HFFc6 (cell line): ENCODE measurements around the gene ABI1. TPM values are rescaled to one million over a fixed set of nuclear protein-coding genes. Genes with fewer than 3 reads are reported as not detected.

Experiments used
- DNase-seq: peaks from one replicate; pipeline ENCODE4 v3.0.0-alpha.2; 2018
- H3K27ac Mint-ChIP-seq: 2 replicates; pipeline ENCODE4 v1.8.0; 2020; ENCODE audit warnings: mild to moderate bottlenecking, mixed read lengths
- H3K27me3 Mint-ChIP-seq: 2 replicates; pipeline ENCODE4 v1.8.0; 2021; ENCODE audit warnings: mild to moderate bottlenecking, moderate library complexity, mixed read lengths; ENCODE audit not compliant: insufficient read depth
- H3K36me3 Mint-ChIP-seq: 2 replicates; pipeline ENCODE4 v1.8.0; 2021; ENCODE audit warnings: low read depth, mixed read lengths
- H3K4me1 Mint-ChIP-seq: 2 replicates; pipeline ENCODE4 v1.8.0; 2020; ENCODE audit warnings: low read depth, mixed read lengths
- H3K4me3 Mint-ChIP-seq: 2 replicates; pipeline ENCODE4 v1.8.0; 2020; ENCODE audit warnings: mild to moderate bottlenecking, moderate library complexity, mixed read lengths
- H3K9me3 Mint-ChIP-seq: 2 replicates; pipeline ENCODE4 v1.8.0; 2020; ENCODE audit warnings: mild to moderate bottlenecking, mixed read lengths
- total RNA-seq, 6 experiments: library from RNA; stranded (reverse); fragmentation: NEBNext Ultra II Directional; extraction: Animal tissue kit (Norgen Biotek cat#: 25700); gene quantifications; 2 replicates in 1 of 6; 3 replicates in 5 of 6; pipeline ENCODE4 v1.2.3, GENCODE V29; 2021
- TF ChIP-seq, protein P1 (sequence below): fragments of 200-600 bp; sonication (generic); IDR thresholded peaks from 2 replicates; pipeline ENCODE4 v1.5.0; 2021; ENCODE audit warnings: antibody characterized with exemption, mild to moderate bottlenecking

The ABI1 gene
- total RNA-seq, 6 experiments from 2014 or later, result 48.0 to 56.5 (median 53.3) TPM

DNA sequence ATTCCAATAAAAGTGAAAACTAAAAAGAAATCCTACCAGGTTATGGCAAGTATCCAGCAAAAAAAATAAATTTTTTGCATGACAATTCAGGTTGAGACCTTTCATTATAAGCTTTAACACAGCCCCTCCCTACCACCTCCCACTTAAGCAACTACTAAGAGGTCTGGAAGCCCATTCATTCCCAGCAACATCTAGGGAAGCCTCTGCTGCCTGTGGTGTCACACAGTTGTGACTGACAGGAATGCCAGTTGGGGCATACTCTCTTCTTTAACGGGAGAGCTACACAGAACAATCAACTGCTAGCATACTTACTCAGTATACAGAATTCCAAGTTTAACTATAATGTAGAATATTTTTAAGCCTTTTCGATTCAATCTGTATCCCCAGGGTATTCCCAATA, 27.8 kb downstream of the ABI1 start:
- TF ChIP-seq, protein P1, sequence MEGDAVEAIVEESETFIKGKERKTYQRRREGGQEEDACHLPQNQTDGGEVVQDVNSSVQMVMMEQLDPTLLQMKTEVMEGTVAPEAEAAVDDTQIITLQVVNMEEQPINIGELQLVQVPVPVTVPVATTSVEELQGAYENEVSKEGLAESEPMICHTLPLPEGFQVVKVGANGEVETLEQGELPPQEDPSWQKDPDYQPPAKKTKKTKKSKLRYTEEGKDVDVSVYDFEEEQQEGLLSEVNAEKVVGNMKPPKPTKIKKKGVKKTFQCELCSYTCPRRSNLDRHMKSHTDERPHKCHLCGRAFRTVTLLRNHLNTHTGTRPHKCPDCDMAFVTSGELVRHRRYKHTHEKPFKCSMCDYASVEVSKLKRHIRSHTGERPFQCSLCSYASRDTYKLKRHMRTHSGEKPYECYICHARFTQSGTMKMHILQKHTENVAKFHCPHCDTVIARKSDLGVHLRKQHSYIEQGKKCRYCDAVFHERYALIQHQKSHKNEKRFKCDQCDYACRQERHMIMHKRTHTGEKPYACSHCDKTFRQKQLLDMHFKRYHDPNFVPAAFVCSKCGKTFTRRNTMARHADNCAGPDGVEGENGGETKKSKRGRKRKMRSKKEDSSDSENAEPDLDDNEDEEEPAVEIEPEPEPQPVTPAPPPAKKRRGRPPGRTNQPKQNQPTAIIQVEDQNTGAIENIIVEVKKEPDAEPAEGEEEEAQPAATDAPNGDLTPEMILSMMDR, result no peak
- Mint-ChIP-seq H3K4me3 (no peak overlapping the region), H3K36me3 (peaks cover 15% of the 10 kb centered on the region), H3K27me3 (no peaks in the 10 kb centered on the region), H3K27ac (no peak overlapping the region), H3K9me3 (no peaks in the 10 kb centered on the region), H3K4me1 (peaks cover 17% of the 10 kb centered on the region)
- no peak for DNase-seq

DNA sequence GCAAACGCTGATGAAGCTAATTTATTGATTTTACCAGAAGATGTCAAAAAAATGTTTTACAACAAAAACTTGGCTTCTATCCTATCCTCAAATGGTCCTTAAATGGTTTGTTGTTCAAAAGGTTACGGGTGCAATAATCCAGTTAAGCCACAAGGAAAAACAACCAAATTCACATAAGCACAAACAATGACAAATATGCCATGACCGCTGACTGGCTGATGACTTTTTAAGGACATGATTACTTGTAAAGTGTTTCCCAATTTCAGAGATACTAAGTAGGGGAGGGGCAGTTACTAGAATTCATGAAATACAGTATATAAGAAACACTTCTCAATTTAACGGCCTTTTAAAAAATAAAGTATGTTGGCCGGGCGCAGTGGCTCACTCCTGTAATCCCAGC, 28.8 kb downstream of the ABI1 start:
- Mint-ChIP-seq H3K9me3 (no peaks in the 10 kb centered on the region), H3K36me3 (peaks cover 15% of the 10 kb centered on the region), H3K27me3 (no peaks in the 10 kb centered on the region), H3K4me1 (peaks cover 13% of the 10 kb centered on the region), H3K4me3 (no peak overlapping the region), H3K27ac (no peak overlapping the region)
- TF ChIP-seq, protein P1, result no peak
- DNase-seq, result no peak

DNA sequence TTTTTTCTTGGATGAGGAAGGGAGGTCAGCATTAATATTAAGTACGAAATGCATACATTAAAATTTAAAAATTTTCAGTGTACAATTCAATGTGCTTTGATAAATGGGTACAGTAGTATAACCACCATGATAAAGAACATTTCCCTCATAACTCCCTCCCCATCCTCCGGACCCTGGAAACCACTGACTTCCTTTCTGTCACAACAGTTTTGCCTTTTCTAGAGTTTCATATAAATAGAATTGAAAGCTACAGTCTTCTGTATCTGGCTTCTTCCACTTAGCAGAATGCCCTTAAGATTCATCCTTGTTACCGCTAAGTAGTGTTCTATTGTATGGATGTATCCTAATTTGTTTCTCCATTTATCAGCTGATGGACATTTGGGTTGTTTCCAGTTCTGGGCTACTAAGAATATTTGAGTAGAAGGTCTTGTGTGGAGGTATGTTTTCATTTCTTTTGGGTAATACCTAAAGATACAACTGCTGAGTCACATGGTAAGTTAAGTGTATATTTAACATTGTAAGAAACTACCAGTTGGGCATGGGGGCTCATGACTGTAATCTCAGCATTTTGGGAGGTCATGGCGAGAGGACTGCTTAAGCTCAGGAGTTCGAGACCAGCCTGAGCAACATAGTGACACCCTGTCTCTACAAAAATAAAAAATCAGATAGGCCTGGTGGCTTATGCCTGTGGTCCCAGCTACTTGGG, 30.8 kb downstream of the ABI1 start:
- TF ChIP-seq, protein P1, result no peak
- Mint-ChIP-seq H3K27me3 (no peaks in the 10 kb centered on the region; the same call in 1 of the 2 replicates), H3K36me3 (peaks cover 7% of the 10 kb centered on the region), H3K4me1 (peaks cover 6% of the 10 kb centered on the region), H3K4me3 (no peak overlapping the region), H3K9me3 (no peaks in the 10 kb centered on the region), H3K27ac (no peak overlapping the region)
- no peak for DNase-seq

DNA sequence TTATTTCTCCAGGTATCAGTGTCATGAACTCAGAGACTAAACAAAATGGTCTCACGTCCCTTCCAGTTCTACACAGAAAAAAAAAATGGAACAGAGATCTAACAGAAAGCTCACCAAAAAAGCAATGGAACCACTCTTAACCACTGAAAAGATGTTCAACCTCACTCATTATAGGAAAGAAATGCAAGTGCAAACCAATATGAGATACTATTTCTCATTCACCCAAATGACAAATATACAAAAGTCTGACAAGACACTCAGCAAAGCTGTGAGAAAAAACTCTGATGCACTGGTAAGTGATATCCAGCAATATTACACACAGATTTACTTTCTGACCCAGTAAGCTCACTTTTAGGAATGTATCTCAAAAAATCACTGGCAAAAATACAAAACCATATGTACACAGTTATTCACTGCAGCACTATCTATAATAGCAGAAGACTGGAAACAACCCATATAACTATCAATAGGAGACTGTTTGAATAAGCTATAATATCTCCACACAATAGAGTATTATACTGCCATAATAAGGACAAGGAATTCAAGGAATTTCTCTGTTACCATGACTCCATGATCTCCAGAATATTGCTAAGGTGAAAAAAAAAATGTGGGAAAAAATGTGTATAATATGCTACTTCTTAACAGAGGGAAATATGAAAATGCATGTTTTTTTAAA, 36.6 kb downstream of the ABI1 start:
- H3K9me3 Mint-ChIP-seq, result no peaks in the 10 kb centered on the region
- no peak overlapping the region for H3K27ac Mint-ChIP-seq
- TF ChIP-seq, protein P1, result no peak
- no peak overlapping the region for H3K4me3 Mint-ChIP-seq
- H3K4me1 Mint-ChIP-seq, result peaks cover 9% of the 10 kb centered on the region; the same call in 1 of the 2 replicates
- no peaks in the 10 kb centered on the region; the same call in 1 of the 2 replicates for H3K27me3 Mint-ChIP-seq
- no peak for DNase-seq
- H3K36me3 Mint-ChIP-seq, result peaks cover 8% of the 10 kb centered on the region; the same call in 1 of the 2 replicates

DNA sequence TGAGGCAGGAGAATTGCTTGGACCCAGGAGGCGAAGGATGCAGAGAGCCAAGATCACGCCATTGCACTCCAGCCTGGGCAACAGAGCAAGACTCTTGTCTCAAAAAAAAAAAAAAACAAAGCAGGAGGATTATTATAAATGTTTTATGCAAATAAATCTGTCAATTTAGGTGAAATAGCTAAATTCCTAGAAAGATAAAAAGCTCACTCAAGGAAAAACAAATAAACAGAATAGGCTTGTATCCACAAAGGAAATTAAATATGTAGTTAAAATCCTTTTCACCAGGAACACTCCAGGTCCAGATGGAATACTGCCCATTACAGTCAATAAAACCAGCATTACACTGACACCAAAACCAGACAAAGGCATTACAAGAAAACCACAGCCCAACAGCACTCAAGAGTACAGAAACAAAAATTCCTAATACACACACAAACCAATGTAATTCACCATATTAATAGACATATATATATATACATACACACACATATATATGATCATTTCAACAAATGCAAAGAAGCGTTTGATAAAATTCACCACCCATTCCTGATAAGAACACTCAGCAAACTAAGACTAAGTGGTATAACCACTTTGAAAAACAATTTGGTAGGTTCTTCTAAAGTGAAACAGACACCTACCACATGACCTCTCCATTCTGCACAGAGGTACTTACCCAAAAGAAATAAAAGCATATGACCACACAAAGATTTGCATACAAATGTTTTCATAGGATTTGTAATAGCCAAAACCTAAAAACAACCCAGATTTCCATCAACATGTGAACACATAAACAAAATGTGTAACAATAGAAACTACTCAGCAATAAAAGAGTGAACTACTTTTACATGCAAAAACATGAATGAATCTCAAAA, 38.8 kb downstream of the ABI1 start:
- Mint-ChIP-seq H3K27me3 (no peaks in the 10 kb centered on the region; the same call in 1 of the 2 replicates), H3K4me3 (no peak overlapping the region), H3K27ac (no peak overlapping the region), H3K36me3 (peaks cover 12% of the 10 kb centered on the region; the same call in 1 of the 2 replicates), H3K9me3 (no peaks in the 10 kb centered on the region), H3K4me1 (peaks cover 16% of the 10 kb centered on the region)
- no peak for DNase-seq
- TF ChIP-seq, protein P1, result no peak
